H1 (cell line): Measurements from ENCODE around the gene TCAF1. TPM values are rescaled to one million over a fixed set of nuclear protein-coding genes. Genes with fewer than 3 reads are reported as not detected.
"Not testable (repeated sequence)": the region's sequence is repeated elsewhere in the genome, so short reads cannot be mapped to it uniquely, and the experiment has no call there.

ENCODE experiments used
- CTCF ChIA-PET: fragments of 300-600 bp; sonication (Branson Sonifier 250); formaldehyde crosslinking; loops from one replicate; lab custom pipeline; 2021; ENCODE audit not compliant: partially characterized antibody; lab: Charles Lee
- POLR2A ChIA-PET: fragments of 300-600 bp; sonication (Branson Sonifier 250); formaldehyde crosslinking; loops from one replicate; lab custom pipeline; 2021; ENCODE audit warnings: inconsistent platforms; ENCODE audit not compliant: partially characterized antibody; lab: Charles Lee
- DNase-seq, 2 experiments: peaks; one replicate each; pipeline versions ENCODE4 v3.0.0 to v3.0.0-alpha.2; 2010 to 2022; ENCODE audit warnings: low spot score in 2 of 2, low read depth in 1 of 2, mixed read lengths in 1 of 2
- FAIRE-seq: peaks from 2 replicates; lab custom pipeline; 2011; peaks lifted over from hg19 to GRCh38; lab: Jason Lieb, UNC
- H2AFZ ChIP-seq: 2 replicates; pipeline ENCODE4 v1.8.1; 2012; ENCODE audit warnings: low read length, inconsistent platforms
- H2AK5ac ChIP-seq: 2 replicates; pipeline ENCODE4 v1.6.1; 2013; ENCODE audit warnings: low read depth, low read length
- H2BK120ac ChIP-seq: replicated peaks from 2 replicates; pipeline ENCODE3; 2013; ENCODE audit warnings: low read depth, low read length, inconsistent platforms
- H2BK12ac ChIP-seq: 2 replicates; pipeline ENCODE4 v1.6.1; 2013; ENCODE audit warnings: low read depth, low read length
- H2BK15ac ChIP-seq: 2 replicates; pipeline ENCODE4 v1.6.1; 2013; ENCODE audit warnings: low read length
- H2BK20ac ChIP-seq: 2 replicates; pipeline ENCODE4 v1.6.1; 2013; ENCODE audit warnings: low read length
- H2BK5ac ChIP-seq: 2 replicates; pipeline ENCODE4 v1.6.1; 2013; ENCODE audit warnings: low read depth, low read length
- H3K14ac ChIP-seq: 2 replicates; pipeline ENCODE4 v1.6.1; 2013; ENCODE audit warnings: inconsistent platforms; ENCODE audit not compliant: insufficient read length
- H3K18ac ChIP-seq: 2 replicates; pipeline ENCODE4 v1.6.1; 2013; ENCODE audit warnings: low read length; ENCODE audit errors: extremely low read depth
- H3K23ac ChIP-seq: 2 replicates; pipeline ENCODE4 v1.6.1; 2013; ENCODE audit warnings: inconsistent platforms; ENCODE audit not compliant: insufficient read length
- H3K23me2 ChIP-seq: 2 replicates; pipeline ENCODE4 v1.6.1; 2013; ENCODE audit warnings: low read depth, low read length
- H3K27ac ChIP-seq: 2 replicates; pipeline ENCODE4 v1.6.1; 2011; ENCODE audit warnings: low read depth, low read length, inconsistent platforms
- H3K27me3 ChIP-seq, 4 experiments: replicated peaks in 1 of 4; 1 replicate in 1 of 4; 2 replicates in 3 of 4; pipeline versions ENCODE4 v1.6.1 to v1.8.1; 2011 to 2013; ENCODE audit warnings: low read length in 3 of 4, mild to moderate bottlenecking in 3 of 4, inconsistent platforms in 2 of 4, mixed read lengths in 2 of 4, moderate library complexity in 1 of 4; ENCODE audit not compliant: control insufficient read depth in 3 of 4, insufficient read depth in 3 of 4; ENCODE audit errors: extremely low read depth in 1 of 4
- H3K36me3 ChIP-seq, 4 experiments: 2 replicates each; pipeline versions ENCODE4 v1.6.1 to v1.8.1; 2011 to 2013; ENCODE audit warnings: mild to moderate bottlenecking in 4 of 4, low read length in 3 of 4, moderate library complexity in 2 of 4, control low read depth in 1 of 4, inconsistent platforms in 1 of 4; ENCODE audit not compliant: insufficient read depth in 4 of 4, control insufficient read depth in 2 of 4
- H3K4ac ChIP-seq: replicated peaks from 2 replicates; pipeline ENCODE3; 2013; ENCODE audit warnings: low read length, low read depth, mixed read lengths, inconsistent platforms; ENCODE audit not compliant: insufficient read length
- H3K4me1 ChIP-seq, 4 experiments: replicated peaks in 1 of 4; 1 replicate in 1 of 4; 2 replicates in 3 of 4; pipeline versions ENCODE4 v1.6.1 to v1.8.1; 2011 to 2013; ENCODE audit warnings: low read length in 3 of 4, inconsistent platforms in 2 of 4, mixed read lengths in 1 of 4; ENCODE audit not compliant: insufficient read depth in 4 of 4, control insufficient read depth in 3 of 4
- H3K4me2 ChIP-seq, 2 experiments: 2 replicates each; pipeline versions ENCODE4 v1.6.1 to v1.8.1; 2011 to 2013; ENCODE audit warnings: low read depth in 2 of 2, low read length in 2 of 2, control low read depth in 1 of 2, inconsistent platforms in 1 of 2, mild to moderate bottlenecking in 1 of 2; ENCODE audit not compliant: insufficient read depth in 1 of 2
- H3K4me3 ChIP-seq, 4 experiments: fragments of 200-600, 300-600 bp in 1 of 4; sonication (generic), shearing (Covaris generic), sonication (Bioruptor Twin) in 1 of 4; 2 replicates each; pipeline versions ENCODE4 v1.5.1 to v1.8.1; 2011 to 2016; ENCODE audit warnings: low read length in 4 of 4, low read depth in 3 of 4, control low read depth in 2 of 4, inconsistent platforms in 2 of 4, mild to moderate bottlenecking in 2 of 4, mixed read lengths in 1 of 4, moderate library complexity in 1 of 4; ENCODE audit not compliant: insufficient read depth in 2 of 4; ENCODE audit errors: extremely low read depth in 1 of 4
- H3K56ac ChIP-seq: replicated peaks from 2 replicates; pipeline ENCODE3; 2013; ENCODE audit warnings: low read depth, mild to moderate bottlenecking, mixed read lengths, low read length, inconsistent platforms; ENCODE audit not compliant: insufficient read length
- H3K79me1 ChIP-seq: 2 replicates; pipeline ENCODE4 v1.6.1; 2013; ENCODE audit warnings: low read depth, low read length, control low read depth
- H3K79me2 ChIP-seq, 2 experiments: 2 replicates each; pipeline versions ENCODE4 v1.6.1 to v1.8.1; 2012 to 2013; ENCODE audit warnings: low read length in 2 of 2, mild to moderate bottlenecking in 2 of 2, inconsistent platforms in 1 of 2; ENCODE audit not compliant: insufficient read depth in 2 of 2, control insufficient read depth in 1 of 2
- H3K9ac ChIP-seq, 4 experiments: replicated peaks in 1 of 4; 1 replicate in 1 of 4; 2 replicates in 3 of 4; pipeline versions ENCODE4 v1.6.1 to v1.8.1; 2011 to 2013; ENCODE audit warnings: low read depth in 3 of 4, low read length in 3 of 4, control low read depth in 2 of 4, mild to moderate bottlenecking in 2 of 4, moderate library complexity in 2 of 4, inconsistent platforms in 1 of 4; ENCODE audit errors: extremely low read depth in 1 of 4
- H3K9me3 ChIP-seq, 2 experiments: 2 replicates each; pipeline versions ENCODE4 v1.6.1 to v1.8.1; 2012 to 2013; ENCODE audit warnings: mild to moderate bottlenecking in 2 of 2, moderate library complexity in 2 of 2, control low read depth in 1 of 2, inconsistent platforms in 1 of 2, low read depth in 1 of 2, low read length in 1 of 2, mixed read lengths in 1 of 2; ENCODE audit not compliant: insufficient read depth in 2 of 2
- H4K20me1 ChIP-seq, 2 experiments: replicated peaks in 1 of 2; 2 replicates each; pipeline versions ENCODE3 to v1.8.1; 2011 to 2013; ENCODE audit warnings: inconsistent platforms in 2 of 2, low read length in 2 of 2, mild to moderate bottlenecking in 1 of 2; ENCODE audit not compliant: insufficient read depth in 2 of 2, control insufficient read depth in 1 of 2
- H4K5ac ChIP-seq: 2 replicates; pipeline ENCODE4 v1.6.1; 2013; ENCODE audit warnings: low read length, low read depth, mixed read lengths, inconsistent platforms; ENCODE audit not compliant: insufficient read length
- H4K8ac ChIP-seq: 2 replicates; pipeline ENCODE4 v1.8.0; 2013; ENCODE audit warnings: mild to moderate bottlenecking, moderate library complexity, low read length, inconsistent platforms; ENCODE audit not compliant: insufficient read depth; ENCODE audit errors: extremely low read depth
- H4K91ac ChIP-seq: replicated peaks from 2 replicates; pipeline ENCODE3; 2013; ENCODE audit warnings: low read length, mixed read lengths, inconsistent platforms; ENCODE audit not compliant: insufficient read length
- WGBS, 2 experiments: shearing (Covaris generic) in 1 of 2; methylation state at CpG; one replicate each; pipeline versions ENCODE4 v1.1.6 to v1.1.7; 2013 to 2015; ENCODE audit warnings: low lambda C conversion rate in 2 of 2, mixed read lengths in 2 of 2, inconsistent platforms in 1 of 2, low coverage in 1 of 2, missing lambda C conversion rate in 1 of 2; ENCODE audit not compliant: insufficient replicate concordance in 2 of 2, insufficient coverage in 1 of 2, insufficient read length in 1 of 2; ENCODE audit errors: extremely low coverage in 1 of 2, missing lambda C conversion rate in 1 of 2; 5-methylcytosine and 5-hydroxymethylcytosine counted together
- polyA plus RNA-seq, 7 experiments: library from polyadenylated mRNA; depleted of rRNA in 3 of 7; stranded (reverse) in 5 of 7; unstranded in 2 of 7; fragments of >200 nt in 5 of 7; fragments of 200-250 nt in 2 of 7; gene quantifications; 1 replicate in 5 of 7; 2 replicates in 1 of 7; 4 replicates in 1 of 7; pipeline versions ENCODE4 v1.2.1 to v1.2.3, GENCODE V29; 2011 to 2013; ENCODE audit warnings: missing spikeins in 2 of 7, mixed read lengths in 2 of 7
- total RNA-seq: library from RNA; stranded (reverse); fragmentation: NEBNext Ultra II Directional; extraction: Animal tissue kit (Norgen Biotek cat#: 25700); gene quantifications from 2 replicates; pipeline ENCODE4 v1.2.1, GENCODE V29; 2021

Gene TCAF1
- total and polyA plus RNA-seq, 2 of the 8 experiments (the other 6 are each of a cell fraction or from before 2014, with no cell fraction given), result 9.6 to 28.0 TPM

DNA sequence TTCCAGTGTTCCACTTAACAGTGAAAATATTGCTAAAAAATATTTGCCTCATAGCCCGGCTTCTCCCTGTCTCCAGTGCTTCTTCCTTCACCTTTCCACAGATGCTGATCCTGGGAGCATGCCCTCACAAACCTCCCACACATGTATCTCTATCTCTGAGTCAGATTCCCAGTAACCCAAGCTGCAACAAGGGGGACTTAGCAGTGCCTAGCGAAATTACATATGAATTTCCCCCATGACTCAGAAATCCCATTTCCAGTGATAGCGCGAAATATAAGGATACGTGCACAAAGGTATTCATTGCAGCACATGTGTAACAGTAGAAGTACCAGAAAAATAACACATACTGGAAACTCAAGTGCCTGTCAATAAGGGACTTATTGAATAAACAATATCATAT, 75.4 kb downstream of the TCAF1 start:
- H4K91ac ChIP-seq, H3K4me2 ChIP-seq, H3K23me2 ChIP-seq, H2BK12ac ChIP-seq, POLR2A ChIA-PET, H3K4me3 ChIP-seq, DNase-seq, H4K5ac ChIP-seq, H3K79me1 ChIP-seq, H3K4me1 ChIP-seq, H4K20me1 ChIP-seq, H2BK15ac ChIP-seq, CTCF ChIA-PET, H3K9me3 ChIP-seq, H2BK20ac ChIP-seq, H2AFZ ChIP-seq, FAIRE-seq, H3K27ac ChIP-seq, H3K18ac ChIP-seq, H3K56ac ChIP-seq, H3K14ac ChIP-seq, H3K9ac ChIP-seq, H3K27me3 ChIP-seq, H3K4ac ChIP-seq, H2BK5ac ChIP-seq, H2BK120ac ChIP-seq, H3K36me3 ChIP-seq, H3K23ac ChIP-seq, H4K8ac ChIP-seq, H2AK5ac ChIP-seq, H3K79me2 ChIP-seq: not testable (repeated sequence)
- WGBS, 2 experiments, result no CpG with 5 or more reads among the region's 5 CpGs

DNA sequence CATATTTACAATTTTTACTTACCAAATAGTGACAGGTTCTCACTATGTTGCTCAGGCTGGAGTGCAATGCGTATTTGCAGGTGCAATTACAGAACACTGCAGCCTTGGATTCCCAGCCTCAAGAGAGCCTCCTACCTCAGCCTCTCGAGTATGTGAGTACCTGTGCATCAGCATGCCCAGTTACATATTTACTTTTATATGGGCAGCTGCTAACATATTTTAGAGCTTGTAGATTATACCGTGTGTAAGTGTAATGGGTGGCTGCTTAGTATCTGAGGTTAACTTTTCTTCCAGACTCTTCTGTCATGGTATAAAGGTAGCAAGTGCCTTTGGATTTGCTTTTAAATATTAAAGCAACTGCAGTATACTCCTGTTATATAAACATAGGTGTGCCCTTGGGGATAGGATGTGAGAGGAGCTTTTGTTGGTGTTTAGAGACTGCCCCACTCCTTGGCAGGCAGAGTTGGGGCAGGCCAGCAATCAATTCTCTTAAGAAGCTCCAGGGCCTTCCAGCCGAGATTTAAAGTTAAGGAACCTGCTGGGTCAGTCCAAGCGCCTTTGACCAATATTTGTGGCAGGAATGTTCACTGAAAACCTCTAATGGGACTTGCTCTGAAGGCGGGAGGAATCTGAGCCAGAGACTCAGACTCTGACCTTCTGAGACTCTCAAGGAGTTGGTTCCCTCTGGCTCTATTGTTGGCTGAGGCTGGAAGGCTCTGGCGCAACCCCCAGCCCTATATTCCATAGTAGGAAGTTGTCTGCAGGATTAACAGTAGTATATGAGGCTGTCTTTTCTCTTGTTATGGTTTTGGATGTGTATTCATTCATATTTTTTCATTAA, 77.5 kb downstream of the TCAF1 start:
- not testable (repeated sequence) for H4K20me1 ChIP-seq

More for the DNA sequence above, 77.5 kb downstream of the TCAF1 start:
- H3K79me2 ChIP-seq, H3K23ac ChIP-seq, H2BK20ac ChIP-seq, H2AFZ ChIP-seq, H2BK12ac ChIP-seq, H3K9ac ChIP-seq, H3K27me3 ChIP-seq, H2AK5ac ChIP-seq, H3K4ac ChIP-seq, H3K4me1 ChIP-seq, H3K4me3 ChIP-seq, CTCF ChIA-PET, H3K79me1 ChIP-seq, FAIRE-seq, H2BK5ac ChIP-seq, H3K56ac ChIP-seq, H3K23me2 ChIP-seq, H4K5ac ChIP-seq, H3K9me3 ChIP-seq, H2BK120ac ChIP-seq, POLR2A ChIA-PET, DNase-seq, H3K18ac ChIP-seq, H3K4me2 ChIP-seq, H2BK15ac ChIP-seq, H3K14ac ChIP-seq, H3K27ac ChIP-seq, H3K36me3 ChIP-seq, H4K8ac ChIP-seq, H4K91ac ChIP-seq: not testable (repeated sequence)
- no CpG with 5 or more reads among the region's 7 CpGs for WGBS, 2 experiments
